GM12878 (cell line): ENCODE results near the gene CALML4. TPM values are rescaled to one million over a fixed set of nuclear protein-coding genes. Genes with fewer than 3 reads are reported as not detected.

ENCODE experiments used
- ATAC-seq: fragments of 200-7000 bp; cut with Tn5 transposase; 3 replicates; pipeline ENCODE4 v1.9.1; 2020; ENCODE audit warnings: mild to moderate bottlenecking, moderate library complexity
- BruUV-seq: library from RNA; stranded (reverse); fragments of 400-500 nt; replicated peaks from 2 replicates; lab custom pipeline; 2021; lab: Mats Ljungman, UMichigan
- CTCF ChIA-PET: fragments of 300-600 bp; sonication (Branson Sonifier 250); formaldehyde crosslinking; extraction: SDS; loops from one replicate; lab custom pipeline; 2021; ENCODE audit warnings: inconsistent platforms; lab: Yijun Ruan, JAX
- POLR2A ChIA-PET: fragments of 350-600 bp; formaldehyde crosslinking; extraction: SDS; loops from one replicate; lab custom pipeline; 2021; ENCODE audit warnings: inconsistent platforms; lab: Charles Lee
- RAD21 ChIA-PET: fragments of 300-600 bp; sonication (Branson Sonifier 250); formaldehyde crosslinking; loops from one replicate; lab custom pipeline; 2023; ENCODE audit warnings: antibody characterized with exemption; ENCODE audit not compliant: unreplicated experiment; lab: Charles Lee
- SMC1A ChIA-PET: fragments of 300-600 bp; sonication (Branson Sonifier 250); formaldehyde crosslinking; loops from one replicate; lab custom pipeline; 2023; ENCODE audit not compliant: unreplicated experiment, uncharacterized antibody; lab: Charles Lee
- DNase-seq: peaks from one replicate; pipeline ENCODE4 v3.0.0-alpha.2; 2011; ENCODE audit warnings: low read depth, low spot score
- FAIRE-seq: peaks from 3 replicates; lab custom pipeline; 2011; peaks lifted over from hg19 to GRCh38; lab: Jason Lieb, UNC
- H2AFZ ChIP-seq: 2 replicates; pipeline ENCODE4 v1.6.0; 2011; ENCODE audit warnings: low read depth, low read length, control low read depth; ENCODE audit not compliant: control insufficient read depth
- H3K27ac ChIP-seq: 2 replicates; pipeline ENCODE4 v1.5.1; 2011; ENCODE audit warnings: control low read depth; ENCODE audit not compliant: control insufficient read depth, insufficient read depth
- H3K27me3 ChIP-seq, 2 experiments: replicated peaks in 1 of 2; 2 replicates each; pipeline versions ENCODE4 v1.6.0 to v1.6.1; 2011; ENCODE audit warnings: low read length in 1 of 2; ENCODE audit not compliant: control insufficient read depth in 2 of 2, insufficient read depth in 2 of 2
- H3K36me3 ChIP-seq, 2 experiments: 2 replicates each; pipeline ENCODE4 v1.5.1; 2011; ENCODE audit warnings: low read length in 1 of 2; ENCODE audit not compliant: control insufficient read depth in 2 of 2, insufficient read depth in 2 of 2
- H3K4me1 ChIP-seq: 2 replicates; pipeline ENCODE4 v1.6.1; 2011; ENCODE audit warnings: mild to moderate bottlenecking, low read length, moderate library complexity, mixed read lengths; ENCODE audit not compliant: control insufficient read depth, insufficient read depth
- H3K4me2 ChIP-seq: 2 replicates; pipeline ENCODE4 v1.6.0; 2011; ENCODE audit warnings: control low read depth; ENCODE audit not compliant: control insufficient read depth, insufficient read depth
- H3K4me3 ChIP-seq: fragments of 200-600 bp; sonication (generic); 2 replicates; pipeline ENCODE4 v1.5.1; 2016
- H3K79me2 ChIP-seq: 2 replicates; pipeline ENCODE4 v1.6.0; 2011; ENCODE audit warnings: low read length; ENCODE audit not compliant: control insufficient read depth, insufficient read depth
- H3K9ac ChIP-seq: 2 replicates; pipeline ENCODE4 v1.8.0; 2011; ENCODE audit warnings: low read length, control low read depth, mixed read lengths; ENCODE audit not compliant: control insufficient read depth, insufficient read depth
- H3K9me3 ChIP-seq: replicated peaks from 3 replicates; pipeline ENCODE4 v1.5.1; 2011; ENCODE audit warnings: mild to moderate bottlenecking, low read length; ENCODE audit not compliant: control insufficient read depth, insufficient read depth
- H4K20me1 ChIP-seq: 2 replicates; pipeline ENCODE4 v1.6.0; 2011; ENCODE audit not compliant: control insufficient read depth, insufficient read depth
- BHLHE40 ChIP-seq, 2 experiments: fragments of 450-650 bp in 1 of 2; IDR thresholded peaks; 2 replicates each; pipeline ENCODE4 v1.6.1; 2011 to 2017; ENCODE audit warnings: low read depth in 2 of 2, borderline replicate concordance in 1 of 2, improper control_type of control experiment in 1 of 2, low read length in 1 of 2, mild to moderate bottlenecking in 1 of 2
- CEBPB ChIP-seq, 2 experiments: fragments of 150-350 bp in 1 of 2; IDR thresholded peaks; 2 replicates each; pipeline ENCODE4 v1.6.1; 2012 to 2014; ENCODE audit warnings: low read depth in 2 of 2, low read length in 2 of 2, borderline replicate concordance in 1 of 2, inconsistent platforms in 1 of 2
- CEBPZ ChIP-seq: fragments of 150-350 bp; IDR thresholded peaks from 2 replicates; pipeline ENCODE4 v1.6.1; 2016; ENCODE audit warnings: low read depth, low read length
- E2F4 ChIP-seq: IDR thresholded peaks from 2 replicates; pipeline ENCODE4 v1.6.1; 2012; ENCODE audit warnings: low read depth, low read length, improper control_type of control experiment
- E2F8 ChIP-seq: fragments of 450-650 bp; IDR thresholded peaks from 2 replicates; pipeline ENCODE4 v1.6.1; 2018; ENCODE audit warnings: mild to moderate bottlenecking, low read depth, moderate library complexity; ENCODE audit not compliant: partially characterized antibody
- KLF5 ChIP-seq: fragments of 450-650 bp; IDR thresholded peaks from 2 replicates; pipeline ENCODE4 v1.6.1; 2014; ENCODE audit warnings: mild to moderate bottlenecking; ENCODE audit not compliant: partially characterized antibody
- MYB ChIP-seq: fragments of 150-350 bp; IDR thresholded peaks from 2 replicates; pipeline ENCODE4 v1.6.1; 2014; ENCODE audit warnings: mild to moderate bottlenecking, low read depth, low read length, borderline replicate concordance
- POLR2AphosphoS5 ChIP-seq: IDR thresholded peaks from 2 replicates; pipeline ENCODE4 v1.6.1; 2011; ENCODE audit warnings: mild to moderate bottlenecking, low read length, inconsistent platforms
- POU2F2 ChIP-seq: IDR thresholded peaks from 3 replicates; pipeline ENCODE4 v1.6.1; 2011; ENCODE audit warnings: low read depth, mild to moderate bottlenecking, low read length, borderline replicate concordance
- RAD51 ChIP-seq: fragments of 450-650 bp; IDR thresholded peaks from 2 replicates; pipeline ENCODE4 v1.6.1; 2016; ENCODE audit warnings: moderate library complexity, mild to moderate bottlenecking, inconsistent platforms
- RELA ChIP-seq: fragments of 450-650 bp; IDR thresholded peaks from 2 replicates; pipeline ENCODE4 v1.8.0; 2014; ENCODE audit warnings: borderline replicate concordance; ENCODE audit not compliant: partially characterized antibody
- RFX5 ChIP-seq: IDR thresholded peaks from 2 replicates; pipeline ENCODE4 v1.6.1; 2011; ENCODE audit warnings: low read depth, low read length, improper control_type of control experiment
- STAT3 ChIP-seq: IDR thresholded peaks from 2 replicates; pipeline ENCODE4 v1.6.1; 2011; ENCODE audit warnings: low read depth, low read length, improper control_type of control experiment
- ZNF274 ChIP-seq: IDR thresholded peaks from one replicate; pipeline ENCODE4 v1.8.0; 2011; ENCODE audit not compliant: insufficient read length, insufficient read depth
- ZZZ3 ChIP-seq: IDR thresholded peaks from 2 replicates; pipeline ENCODE4 v1.6.1; 2011; ENCODE audit warnings: low read depth; ENCODE audit not compliant: control insufficient read depth, insufficient read length
- WGBS: methylation state at CpG from one replicate; pipeline ENCODE4 v1.1.6; 2016; ENCODE audit warnings: low lambda C conversion rate; ENCODE audit not compliant: insufficient replicate concordance, insufficient coverage; ENCODE audit errors: missing lambda C conversion rate; 5-methylcytosine and 5-hydroxymethylcytosine counted together
- in situ Hi-C: fragments of 300-500 bp; cut with MboI; formaldehyde crosslinking; loops from 9 replicates; pipeline ENCODE4 v1.14.3; 2018; ENCODE audit warnings: mixed read lengths
- intact Hi-C: fragments of 100-400 bp; cut with micrococcal nuclease; formaldehyde crosslinking; loops from one replicate; pipeline ENCODE4 v1.14.2; 2022; ENCODE audit not compliant: unreplicated experiment
- polyA plus RNA-seq, 11 experiments: library from polyadenylated mRNA; depleted of rRNA in 4 of 11; unstranded in 6 of 11; stranded (reverse) in 5 of 11; fragments of >200 nt; fragmentation: Nextera tagmentation in 4 of 11; fragmentation: Illumina TruSeq in 1 of 11; extraction: Ambion mirVana in 4 of 11; extraction: Trizol in 1 of 11; gene quantifications; 1 replicate in 1 of 11; 2 replicates in 10 of 11; pipeline versions ENCODE4 v1.2.1 to v1.2.3, GENCODE V29; 2011 to 2016; ENCODE audit warnings: inconsistent platforms in 2 of 11, missing spikeins in 2 of 11, low read depth in 1 of 11
- total RNA-seq, 4 experiments: library from RNA; depleted of rRNA in 3 of 4; stranded (reverse); fragments of >200 nt in 3 of 4; fragmentation: Illumina TruSeq in 1 of 4; extraction: Trizol in 1 of 4; gene quantifications; 2 replicates each; pipeline versions ENCODE4 v1.2.1 to v1.2.3, GENCODE V29; 2013 to 2021

Gene CALML4
- total and polyA plus RNA-seq, 10 of the 15 experiments (the other 5 are each of a cell fraction or from before 2014, with no cell fraction given) = 1.7 to 15.9 (median 5.1) TPM

- H3K79me2 ChIP-seq = no peaks in the 10 kb centered on the region
- no peaks in the 10 kb centered on the region for H3K27me3 ChIP-seq
- no peak for DNase-seq
- H3K27ac ChIP-seq = no peak overlapping the region
- BruUV-seq = no TSS peak
- no peak for ATAC-seq
- no peak overlapping the region for H3K4me2 ChIP-seq
- no peak overlapping the region for H3K4me3 ChIP-seq
- in situ Hi-C loops (no loop called here), intact Hi-C loops (no loop called here)
- ChIA-PET SMC1A (no interaction called here), POLR2A (interaction anchor here (0.6 kb wide), 1 partner anchor 300 kb away, joined by 3 read pairs; no protein-coding TSS in a partner anchor), RAD21 (no interaction called here), CTCF (no interaction called here)
- no peak for FAIRE-seq
- no peaks in the 10 kb centered on the region; the same call in 1 of the 2 replicates for H3K4me1 ChIP-seq
- no peak overlapping the region for H3K9ac ChIP-seq
- no peaks in the 10 kb centered on the region for H4K20me1 ChIP-seq
- WGBS = 87% methylated on average over 5 of the region's 5 CpGs
- H3K9me3 ChIP-seq = no peaks in the 10 kb centered on the region
- H3K36me3 ChIP-seq = peaks cover 8 to 10% of the 10 kb centered on the region in 2 experiments; a peak in 3 of 4 replicates
- no peak overlapping the region for H2AFZ ChIP-seq
- TF ChIP-seq POLR2AphosphoS5 (no peak), RFX5 (no peak), RELA (no peak), CEBPB (IDR thresholded peaks at IDR 0.05; ENCODE audit: borderline replicate concordance in 1 of 2, low read depth in 2 of 2, low read length in 2 of 2) (no peak), ZNF274 (no peak), BHLHE40 (IDR thresholded peaks at IDR 0.05; ENCODE audit: borderline replicate concordance in 1 of 2, low read depth in 2 of 2, low read length in 1 of 2) (no peak), KLF5 (no peak), CEBPZ (no peak), RAD51 (no peak), E2F8 (no peak), STAT3 (no peak), MYB (no peak), E2F4 (no peak), ZZZ3 (no peak), POU2F2 (no peak)
These were observed 1.6 kb downstream of the CALML4 start for GRCh38 chr15:68203486-68203885.
